Measurements from ENCODE around the gene ADAM8. TPM values are rescaled to one million over a fixed set of nuclear protein-coding genes. Genes with fewer than 3 reads are reported as not detected.

ADAM8 gene
- total and polyA plus RNA-seq, 2 of the 8 experiments (the other 6 are each of a cell fraction or from before 2014, with no cell fraction given), result 4.6 TPM

GRCh38 chr10:133235932-133236331, 40.7 kb downstream of the ADAM8 start:
- H3K4me3 ChIP-seq (ENCODE audit: extremely low read depth in 1 of 4, insufficient read depth in 2 of 4, low read depth in 3 of 4, low read length in 4 of 4), result peak overlapping the region; percentile 40 to 62 (median 50); a peak in 6 of 8 replicates
- CTCF ChIA-PET (ENCODE audit: partially characterized antibody), result no interaction called here

More at GRCh38 chr10:133235932-133236331, 40.7 kb downstream of the ADAM8 start:
- Histone ChIP-seq H3K4ac (replicated peaks; ENCODE audit: insufficient read length, low read depth, low read length) (peak overlapping the region; percentile 78), H3K14ac (ENCODE audit: insufficient read length) (no peak overlapping the region), H3K4me1 (replicated peaks in 1 of 4; ENCODE audit: control insufficient read depth in 3 of 4, insufficient read depth in 4 of 4, low read length in 3 of 4) (peaks cover 3 to 41% (median 21%) of the 10 kb centered on the region in 4 experiments), H3K27ac (ENCODE audit: low read depth, low read length) (no peak overlapping the region), H2BK5ac (ENCODE audit: low read depth, low read length) (no peak overlapping the region; the same call in 1 of the 2 replicates), H2AFZ (ENCODE audit: low read length) (no peak overlapping the region), H2BK15ac (ENCODE audit: low read length) (peak overlapping the region; percentile 92), H3K79me1 (ENCODE audit: low read depth, low read length) (peaks cover 2% of the 10 kb centered on the region; the same call in 1 of the 2 replicates), H2BK20ac (ENCODE audit: low read length) (no peak overlapping the region), H3K36me3 (ENCODE audit: control insufficient read depth in 2 of 4, insufficient read depth in 4 of 4, low read length in 3 of 4) (peaks cover 0 to 12% (median 4%) of the 10 kb centered on the region in 4 experiments; a peak in 3 of 8 replicates), H3K9ac (replicated peaks in 1 of 4; ENCODE audit: extremely low read depth in 1 of 4, low read depth in 3 of 4, low read length in 3 of 4) (no peak overlapping the region), H2BK120ac (replicated peaks; ENCODE audit: low read depth, low read length) (peak overlapping the region; percentile 72), H2AK5ac (ENCODE audit: low read depth, low read length) (no peak overlapping the region), H3K9me3 (ENCODE audit: insufficient read depth in 2 of 2, low read depth in 1 of 2, low read length in 1 of 2) (peaks cover 0 to 8% of the 10 kb centered on the region in 2 experiments; a peak in 1 of 4 replicates), H3K18ac (ENCODE audit: extremely low read depth, low read length) (no peak overlapping the region), H4K5ac (ENCODE audit: insufficient read length, low read depth, low read length) (no peak overlapping the region), H3K27me3 (replicated peaks in 1 of 4; ENCODE audit: control insufficient read depth in 3 of 4, extremely low read depth in 1 of 4, insufficient read depth in 3 of 4, low read length in 3 of 4) (peaks cover 30 to 56% (median 52%) of the 10 kb centered on the region in 4 experiments), H3K4me2 (ENCODE audit: insufficient read depth in 1 of 2, low read depth in 2 of 2, low read length in 2 of 2) (peak overlapping the region; percentile 91 to 92), H4K91ac (replicated peaks; ENCODE audit: insufficient read length, low read length) (no peak overlapping the region), H2BK12ac (ENCODE audit: low read depth, low read length) (0 out of 2 replicates have a peak overlapping the region, but pooled peaks have one; percentile 50), H3K23me2 (ENCODE audit: low read depth, low read length) (peaks cover 14% of the 10 kb centered on the region; the same call in 1 of the 2 replicates), H4K20me1 (replicated peaks in 1 of 2; ENCODE audit: control insufficient read depth in 1 of 2, insufficient read depth in 2 of 2, low read length in 2 of 2) (no peaks in the 10 kb centered on the region), H3K56ac (replicated peaks; ENCODE audit: insufficient read length, low read depth, low read length) (no peak overlapping the region), H3K79me2 (ENCODE audit: control insufficient read depth in 1 of 2, insufficient read depth in 2 of 2, low read length in 2 of 2) (no peaks in the 10 kb centered on the region), H4K8ac (ENCODE audit: extremely low read depth, insufficient read depth, low read length) (no peak overlapping the region), H3K23ac (ENCODE audit: insufficient read length) (no peak overlapping the region)
- no peak for DNase-seq (ENCODE audit: low read depth in 1 of 2, low spot score in 2 of 2)
- WGBS, 2 experiments (ENCODE audit: extremely low coverage in 1 of 2, insufficient coverage in 1 of 2, insufficient read length in 1 of 2, insufficient replicate concordance in 2 of 2, low coverage in 1 of 2, low lambda C conversion rate in 2 of 2, missing lambda C conversion rate in 1 of 2), result 7% methylated on average over 14 of the region's 18 CpGs; no CpG with 5 or more reads in 1 of the 2 experiments
- peak; percentile 21; the same call in 1 of the 2 replicates for TF ChIP-seq SUZ12 (IDR thresholded peaks at IDR 0.05; ENCODE audit: low read length)
- no peak for TF ChIP-seq MAX (IDR thresholded peaks at IDR 0.05)
- no peak for TF ChIP-seq EGR1 (IDR thresholded peaks at IDR 0.05; ENCODE audit: borderline replicate concordance, low read depth, low read length)
- FAIRE-seq, result no peak
- POLR2A ChIA-PET (ENCODE audit: partially characterized antibody), result interaction anchor here (1.0 kb wide), 1 partner anchor 9 kb away, joined by 3 read pairs; no protein-coding TSS in a partner anchor
